ENCODE measurements around the gene CASP5.
A peak's percentile ranks its signal among the peaks of the same experiment; 100 is the strongest.
"Not testable (repeated sequence)": the region's sequence is repeated elsewhere in the genome, so short reads cannot be mapped to it uniquely, and the experiment has no call there.

CASP5 gene

DNA sequence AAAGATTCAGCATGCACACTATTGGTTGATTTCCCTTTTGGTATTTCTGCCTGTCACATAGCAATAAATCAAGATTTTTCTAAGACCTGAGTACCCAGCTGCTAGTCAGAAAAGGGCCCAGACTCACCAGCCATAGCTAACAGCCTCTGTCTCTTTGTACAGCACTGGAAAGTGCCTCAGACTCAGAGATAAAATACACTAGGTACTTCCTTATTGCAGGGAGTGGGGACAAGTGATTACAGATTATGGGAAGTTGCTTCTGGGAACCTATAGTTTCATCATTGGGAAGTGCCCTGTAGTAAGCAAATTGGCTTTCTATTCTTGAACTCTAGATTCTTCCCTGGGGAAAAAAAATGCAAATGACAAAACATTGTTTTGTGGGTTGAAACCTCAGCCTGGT lies at the start of gene CASP5:
Gene CASP5, minus strand, starts transcription at position 166 of the 400 bp plus-strand sequence. Its CDS starts 32 bp downstream, at position 134.
- DNase-seq (ENCODE audit: low read depth): no peak

DNA sequence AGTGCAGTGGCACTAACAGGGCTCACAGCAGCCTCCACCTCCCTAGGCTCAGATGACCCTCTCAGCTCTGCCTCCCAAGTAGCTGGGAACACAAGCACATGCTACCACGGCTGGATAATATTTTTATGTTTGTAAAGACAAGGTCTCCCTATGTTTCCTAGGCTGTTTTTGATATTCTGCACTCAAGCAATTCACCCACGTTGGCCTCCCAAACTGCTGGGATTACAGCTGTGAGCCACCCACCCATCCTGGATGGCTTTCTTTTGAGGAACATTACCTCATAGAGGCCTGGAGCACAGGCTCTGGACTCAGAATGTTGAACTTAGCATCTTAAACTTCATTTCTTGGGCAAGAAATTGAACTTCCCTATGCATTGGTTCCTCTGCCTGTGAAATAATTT lies 49.1 kb upstream of the CASP5 start:
- not testable (repeated sequence) for DNase-seq (ENCODE audit: low read depth)

DNA sequence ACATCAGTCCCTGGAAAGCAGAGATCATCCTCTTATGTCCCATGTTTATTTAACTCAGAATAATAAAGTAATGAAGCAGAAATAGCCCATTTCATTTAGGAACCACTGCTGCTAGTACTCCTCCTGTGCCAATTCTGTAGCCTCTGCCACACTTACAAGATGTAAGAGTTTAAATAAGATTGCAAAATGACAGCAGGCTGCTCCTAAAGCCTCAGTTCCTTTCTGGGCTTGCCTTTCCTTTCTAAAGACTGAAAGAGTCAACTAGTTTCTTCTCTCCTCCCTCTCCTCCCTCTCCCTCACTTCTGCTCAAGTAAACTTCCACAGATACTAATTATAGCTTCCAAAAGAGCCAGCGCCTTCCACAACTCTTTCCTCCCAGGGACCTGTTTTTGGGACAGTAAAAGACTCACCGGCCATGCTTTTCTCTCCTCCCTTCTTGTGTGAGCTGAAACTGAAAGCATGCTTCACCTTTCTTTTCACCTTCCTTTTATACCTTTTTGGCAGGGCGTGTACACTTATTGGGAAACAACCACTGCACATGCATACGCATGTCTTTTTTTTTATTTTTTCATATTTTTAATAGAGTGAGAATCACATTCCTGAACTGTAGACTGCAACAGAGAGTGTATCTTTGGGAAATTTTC lies 48.2 kb upstream of the CASP5 start:
- no peak for DNase-seq (ENCODE audit: low read depth)

DNA sequence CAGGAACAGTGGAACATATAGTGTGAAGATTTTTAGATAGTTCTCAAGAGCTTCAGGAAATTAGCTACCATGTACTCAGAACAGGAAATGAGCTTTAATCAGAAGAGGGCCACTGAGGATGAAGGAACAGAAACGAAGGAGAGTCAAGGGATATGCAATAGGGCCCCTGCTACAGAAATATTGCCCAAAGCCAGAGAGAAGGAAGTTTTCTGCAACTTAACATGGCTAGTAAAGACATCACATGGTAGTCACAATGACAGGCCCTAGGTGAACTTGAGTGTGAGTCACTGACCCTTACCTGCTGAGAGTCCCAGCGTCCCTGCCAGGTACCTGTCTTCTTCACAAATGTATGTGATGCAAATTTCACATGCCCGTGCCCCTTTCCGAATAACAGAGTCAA lies 47.3 kb upstream of the CASP5 start:
- no peak for DNase-seq (ENCODE audit: low read depth)

DNA sequence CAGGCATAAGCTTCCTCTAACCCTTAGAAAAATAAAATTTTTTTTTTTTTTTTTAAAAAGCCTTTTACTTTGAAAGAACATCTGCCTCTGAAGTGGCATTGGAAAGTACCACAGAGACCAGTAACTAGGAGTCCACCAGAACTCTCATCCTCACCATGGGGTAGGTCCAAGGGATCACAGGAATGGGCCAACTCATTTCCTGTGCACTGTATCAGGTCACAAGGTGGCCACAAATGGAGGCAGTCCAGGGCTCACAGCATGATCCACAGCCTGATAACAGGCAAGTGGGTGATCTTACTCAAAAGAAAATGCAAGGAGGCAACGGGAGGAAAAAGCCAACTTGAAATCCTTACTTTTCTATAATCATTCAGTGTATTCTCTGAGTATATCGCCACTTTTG lies 46.8 kb upstream of the CASP5 start:
- not testable (repeated sequence) for DNase-seq (ENCODE audit: low read depth)

DNA sequence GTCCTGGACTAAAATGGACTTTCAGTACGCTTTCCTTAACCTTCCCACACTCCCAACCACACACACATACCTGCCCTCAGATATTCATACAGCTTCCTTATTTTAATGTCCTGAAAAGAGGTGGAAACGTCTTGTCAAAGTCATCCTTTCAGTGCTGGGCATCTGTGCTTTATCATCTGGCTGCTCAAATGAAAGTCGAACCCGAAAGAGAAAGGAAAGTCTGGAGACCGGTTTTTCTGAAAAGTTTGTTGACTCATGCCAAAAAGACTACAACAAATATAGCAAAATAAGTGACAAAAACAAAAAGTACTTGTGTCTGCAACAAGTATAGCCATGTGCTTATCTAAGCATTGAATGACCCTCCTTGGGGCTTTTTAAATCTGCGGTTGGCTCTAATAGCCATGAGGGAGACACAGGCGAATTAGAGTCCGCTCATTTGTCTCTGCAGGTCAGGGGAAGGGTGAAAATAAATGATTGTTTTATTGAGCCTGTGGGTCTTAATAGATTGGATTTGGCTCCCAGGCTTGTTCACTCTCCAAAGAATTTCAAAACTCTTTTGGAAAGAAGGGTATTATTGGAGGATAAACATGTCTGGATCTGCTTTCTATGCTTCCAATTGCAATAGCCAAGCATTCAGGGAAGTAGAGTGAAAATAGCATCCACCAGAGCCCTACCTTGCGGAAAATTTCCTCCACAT lies 40.4 kb upstream of the CASP5 start:
- DNase-seq (ENCODE audit: low read depth): not testable (repeated sequence)

DNA sequence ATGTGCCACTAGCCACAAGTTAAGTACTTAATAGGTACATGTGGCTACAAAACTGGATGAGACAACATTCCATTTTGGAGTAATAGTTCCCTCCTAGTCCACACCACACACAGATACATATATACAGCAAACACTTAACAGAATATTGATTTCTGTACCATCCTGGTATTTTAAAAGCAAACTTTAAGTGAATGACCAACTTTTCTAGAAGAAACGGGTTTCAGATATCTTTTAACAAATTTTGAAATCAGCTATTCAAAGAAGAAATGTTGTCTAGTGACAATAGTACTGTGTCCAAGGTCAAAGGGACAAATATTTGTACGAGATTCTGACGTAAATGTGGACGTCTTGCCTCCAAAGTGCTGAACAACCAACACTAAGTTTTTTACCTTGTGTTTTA lies 34.5 kb upstream of the CASP5 start:
- no peak for DNase-seq (ENCODE audit: low read depth)

DNA sequence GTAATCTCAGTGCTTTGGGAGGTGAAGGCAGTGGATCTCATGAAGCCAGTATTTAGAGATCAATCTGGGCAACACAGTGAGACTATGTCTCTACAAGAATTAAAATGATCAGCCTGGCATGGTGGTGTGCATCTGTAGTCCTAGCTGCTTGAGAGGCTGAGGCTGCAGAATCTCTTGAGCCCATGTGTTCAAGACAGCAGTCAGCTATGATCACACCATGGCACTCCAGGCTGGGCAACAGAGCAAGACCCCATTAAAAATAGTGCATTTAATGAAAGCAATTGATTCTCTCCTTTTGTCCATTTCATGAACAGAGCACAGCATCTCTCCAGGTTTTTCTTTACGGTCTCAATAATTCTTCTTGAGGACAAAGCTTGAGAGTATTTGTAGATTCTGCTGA lies 33.5 kb upstream of the CASP5 start:
- no peak for DNase-seq (ENCODE audit: low read depth)

DNA sequence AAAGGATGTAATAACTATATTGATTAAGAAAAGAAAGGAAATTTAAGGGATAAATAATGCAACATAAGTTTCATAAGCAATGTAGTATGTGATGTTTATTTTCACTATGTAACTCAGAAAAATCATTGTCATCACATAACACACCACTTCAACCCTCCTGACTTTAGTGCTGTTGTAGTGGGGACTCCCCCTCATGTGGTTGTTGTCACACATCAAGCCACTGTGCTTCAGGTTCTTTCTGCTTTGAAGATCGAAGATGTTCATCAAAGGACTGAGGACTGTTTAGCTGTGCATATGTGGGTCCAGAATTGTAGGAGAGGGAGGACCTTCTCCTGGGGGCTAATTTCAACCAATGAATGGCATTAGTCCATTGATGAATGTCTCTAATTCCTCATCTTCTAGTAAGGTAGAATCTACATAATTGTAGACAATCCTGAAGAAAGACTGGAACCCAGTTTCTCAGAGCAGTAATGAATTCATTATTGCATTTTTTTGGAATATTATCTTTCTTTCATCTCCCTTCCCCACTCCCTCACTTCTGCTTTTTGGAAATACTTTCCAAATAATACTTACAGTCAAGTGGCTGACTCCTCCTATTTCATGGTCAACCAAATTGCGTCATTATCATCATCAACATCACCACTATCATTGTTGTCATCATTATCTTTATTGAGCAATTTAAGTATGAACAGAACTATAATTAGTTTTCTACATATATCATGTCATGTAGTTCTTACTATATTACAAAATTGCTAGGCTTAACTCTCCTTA lies 31.9 kb upstream of the CASP5 start:
- no peak for DNase-seq (ENCODE audit: low read depth)

DNA sequence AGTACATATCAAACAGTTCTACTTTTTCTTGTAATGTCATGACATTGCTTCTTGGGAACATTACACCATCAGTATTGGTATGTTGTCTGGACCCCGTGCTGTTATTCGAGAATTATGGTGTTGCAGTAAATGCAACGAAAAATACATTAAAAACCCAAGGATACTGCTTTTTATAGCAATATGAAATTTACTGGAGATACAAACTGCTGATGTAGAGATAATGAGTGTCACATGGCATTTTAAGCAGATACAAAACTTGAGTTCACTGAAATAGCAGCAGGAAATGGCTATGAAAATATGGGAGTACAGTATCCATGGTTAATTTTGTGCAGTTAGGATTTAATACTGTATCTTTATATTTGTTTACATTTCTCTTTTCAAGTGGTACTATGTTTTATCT lies 29.5 kb upstream of the CASP5 start:
- DNase-seq (ENCODE audit: low read depth): no peak

DNA sequence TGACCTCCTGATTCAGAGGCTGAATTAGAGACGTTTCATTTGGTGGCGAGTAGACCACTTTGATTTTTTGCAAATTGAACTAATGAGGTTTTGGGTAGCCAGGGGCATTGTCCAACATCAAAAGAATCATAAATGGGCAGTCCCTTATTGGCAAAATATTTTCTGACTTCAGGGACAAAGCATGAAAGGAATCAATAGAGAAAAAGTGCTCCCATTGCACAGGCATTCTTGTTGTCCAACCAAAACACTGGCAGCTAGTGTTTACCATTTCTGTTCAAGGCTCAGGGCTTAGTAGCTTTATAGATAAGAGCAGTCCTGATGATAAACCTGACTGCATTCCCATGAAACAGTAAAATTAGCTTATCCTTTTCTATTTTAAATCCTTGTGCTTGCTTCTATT lies 28.6 kb upstream of the CASP5 start:
- no peak for DNase-seq (ENCODE audit: low read depth)

DNA sequence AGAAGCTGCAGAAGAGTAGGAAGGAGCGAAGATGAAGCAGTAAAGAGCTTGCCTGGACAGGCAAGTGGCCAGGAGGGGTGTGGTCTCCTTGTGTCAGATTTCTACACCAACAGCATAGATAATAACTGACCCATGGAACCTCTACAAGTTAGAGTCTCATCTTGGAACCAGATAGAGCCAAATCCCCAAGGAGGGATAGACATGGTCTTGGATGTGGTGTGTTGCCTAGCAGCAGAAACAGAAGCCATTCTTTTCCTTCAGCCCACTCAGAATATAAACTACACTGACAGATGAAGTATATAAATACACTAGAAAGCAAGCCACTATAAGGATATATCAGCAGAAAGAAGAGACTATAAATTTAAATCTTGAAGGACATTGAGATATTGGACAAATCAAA lies 26.5 kb upstream of the CASP5 start:
- DNase-seq (ENCODE audit: low read depth): no peak

DNA sequence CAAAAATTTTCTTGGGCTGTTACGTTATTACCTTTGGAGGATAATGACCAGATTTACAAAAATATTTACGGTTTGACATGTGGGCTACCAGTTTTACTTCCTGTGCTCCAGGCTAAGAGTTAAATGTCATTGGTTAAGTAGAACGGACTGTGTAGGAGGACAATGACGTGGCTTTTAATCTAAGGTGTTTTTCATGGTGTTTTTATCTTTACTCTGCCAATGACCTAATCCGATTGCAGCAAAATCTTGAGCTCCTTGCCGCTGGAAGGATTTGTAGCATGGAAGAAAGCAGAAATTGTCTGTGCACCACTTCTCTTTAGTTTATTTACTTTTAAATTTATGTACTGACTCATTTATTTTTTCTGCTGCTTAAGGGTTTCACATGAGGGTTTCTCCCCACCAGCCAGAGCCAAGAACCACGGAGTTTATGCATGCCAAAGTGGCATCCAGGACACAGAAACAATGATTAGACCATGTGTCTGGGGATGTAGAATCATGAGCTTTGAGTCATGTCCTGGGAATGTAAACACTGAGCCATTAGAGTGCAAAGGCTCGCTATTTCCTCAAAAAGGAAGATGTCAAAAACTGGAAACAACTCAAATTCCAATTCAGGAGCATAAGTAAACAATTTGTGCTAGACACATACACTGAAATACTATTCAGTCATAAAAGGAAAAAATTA lies 24.1 kb upstream of the CASP5 start:
- DNase-seq (ENCODE audit: low read depth): peak; percentile 99

DNA sequence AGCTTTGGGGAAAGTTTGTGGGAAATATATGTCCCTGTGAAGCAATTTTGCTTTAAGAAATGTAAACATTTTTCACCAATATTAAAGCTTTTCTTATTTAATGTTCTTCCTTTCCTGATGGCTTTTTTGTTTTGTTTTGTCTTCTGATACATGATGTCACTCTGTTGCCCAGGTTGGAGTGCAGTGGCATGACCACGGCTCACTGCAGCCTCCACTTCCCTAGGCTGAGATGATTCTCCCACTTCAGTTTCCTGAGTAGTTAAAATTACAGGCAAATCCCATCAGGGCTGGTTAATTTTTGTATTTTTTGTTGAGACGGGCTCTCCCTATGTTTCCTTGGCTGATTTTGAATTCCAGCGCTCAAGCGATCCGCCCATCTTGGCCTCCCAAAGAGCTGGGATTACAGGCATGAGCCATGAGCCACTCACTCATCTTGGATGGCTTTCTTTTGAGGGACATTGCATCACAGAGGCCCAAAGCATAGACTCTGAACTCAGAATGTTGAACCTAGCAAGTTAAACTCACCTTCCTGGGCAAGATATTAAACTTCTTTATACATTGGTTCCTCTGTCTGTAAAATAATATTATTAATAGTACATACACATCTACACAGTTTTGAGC lies 22.8 kb upstream of the CASP5 start:
- DNase-seq (ENCODE audit: low read depth): peak; percentile 13

DNA sequence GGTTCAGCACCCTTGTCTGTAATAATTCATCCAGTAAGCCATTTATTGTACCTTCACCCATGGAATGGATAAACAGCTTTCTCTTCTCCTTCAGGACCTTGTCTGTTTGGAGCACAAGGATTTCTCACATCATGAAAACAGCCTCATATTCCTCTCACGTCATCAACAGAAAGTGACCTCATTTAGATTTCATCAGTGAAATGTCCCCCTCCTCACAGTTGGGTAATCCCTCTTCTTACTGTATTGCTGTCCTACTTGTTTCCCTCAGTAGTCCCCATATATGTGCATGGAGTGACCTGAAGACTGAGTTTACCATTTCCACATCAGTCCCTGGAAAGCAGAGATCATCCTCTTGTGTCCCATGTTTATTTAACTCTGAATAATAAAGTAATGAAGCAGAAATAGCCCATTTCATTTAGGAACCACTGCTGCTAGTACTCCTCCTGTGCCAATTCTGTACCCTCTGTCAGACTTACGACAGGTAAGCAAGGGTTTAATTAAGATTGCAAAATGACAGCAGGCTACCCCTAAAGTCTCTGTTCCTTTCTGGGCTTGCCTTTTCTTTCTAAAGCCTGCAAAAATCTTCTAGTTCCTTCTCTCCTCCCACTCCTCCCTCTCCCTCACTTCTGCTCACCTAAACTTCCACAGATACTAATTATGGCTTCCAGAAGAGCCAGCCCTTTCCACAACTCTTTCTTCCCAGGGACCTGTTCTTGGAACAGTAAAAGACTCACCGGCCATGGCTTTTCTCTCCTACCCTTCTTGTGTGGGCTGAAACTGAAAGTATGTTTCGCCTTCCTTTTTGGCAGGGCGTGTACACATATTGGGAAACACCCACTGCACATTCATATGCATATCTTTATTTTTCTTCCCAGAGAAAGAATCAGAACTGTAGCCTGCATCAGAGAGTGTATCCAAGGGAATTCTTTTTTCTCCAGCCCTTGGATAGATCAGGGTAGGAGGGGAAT lies 21.9 kb upstream of the CASP5 start, which contains the start of gene CARD16:
Gene CARD16, minus strand, starts transcription at position 779 of the 968 bp plus-strand sequence. Its CDS starts 38 bp downstream, at position 741.
- peak; percentile 20 for DNase-seq (ENCODE audit: low read depth)

DNA sequence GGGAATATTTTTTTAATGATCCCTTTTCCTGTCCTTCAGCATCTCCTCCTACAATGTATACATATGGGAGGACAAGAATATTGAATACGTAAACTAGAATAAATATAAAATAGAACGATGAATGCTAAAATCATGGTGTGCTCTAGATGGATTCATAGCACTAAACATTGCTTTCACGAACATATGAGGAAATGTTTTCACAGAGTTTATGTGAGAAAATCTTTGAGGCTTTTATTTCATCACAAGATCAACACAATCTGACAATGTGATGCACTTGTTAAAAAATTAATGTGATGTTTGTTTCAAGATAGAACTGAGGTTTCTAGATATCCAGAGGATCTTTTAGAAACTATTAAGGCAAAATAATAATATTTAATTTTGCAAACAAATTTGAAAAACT lies 19.2 kb upstream of the CASP5 start:
- no peak for DNase-seq (ENCODE audit: low read depth)

DNA sequence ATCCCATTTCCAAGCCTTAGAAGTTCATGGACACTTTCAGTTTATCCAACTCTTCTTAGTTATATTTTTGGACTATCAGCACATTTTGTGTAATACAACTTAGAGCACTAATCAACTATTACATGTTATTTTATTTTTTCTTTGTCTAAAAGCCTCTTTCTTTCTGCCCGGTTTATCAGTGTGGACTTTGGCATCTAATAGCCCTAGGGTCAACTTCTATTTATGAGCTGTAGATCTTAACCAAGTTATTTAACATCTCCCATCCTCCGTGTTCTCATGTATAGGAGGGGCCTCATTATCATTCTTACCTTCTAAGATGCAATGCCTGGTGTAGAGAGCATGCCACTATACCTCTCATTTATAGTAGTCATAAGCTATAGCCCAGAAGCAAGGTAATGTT lies 17.7 kb upstream of the CASP5 start:
- no peak for DNase-seq (ENCODE audit: low read depth)

DNA sequence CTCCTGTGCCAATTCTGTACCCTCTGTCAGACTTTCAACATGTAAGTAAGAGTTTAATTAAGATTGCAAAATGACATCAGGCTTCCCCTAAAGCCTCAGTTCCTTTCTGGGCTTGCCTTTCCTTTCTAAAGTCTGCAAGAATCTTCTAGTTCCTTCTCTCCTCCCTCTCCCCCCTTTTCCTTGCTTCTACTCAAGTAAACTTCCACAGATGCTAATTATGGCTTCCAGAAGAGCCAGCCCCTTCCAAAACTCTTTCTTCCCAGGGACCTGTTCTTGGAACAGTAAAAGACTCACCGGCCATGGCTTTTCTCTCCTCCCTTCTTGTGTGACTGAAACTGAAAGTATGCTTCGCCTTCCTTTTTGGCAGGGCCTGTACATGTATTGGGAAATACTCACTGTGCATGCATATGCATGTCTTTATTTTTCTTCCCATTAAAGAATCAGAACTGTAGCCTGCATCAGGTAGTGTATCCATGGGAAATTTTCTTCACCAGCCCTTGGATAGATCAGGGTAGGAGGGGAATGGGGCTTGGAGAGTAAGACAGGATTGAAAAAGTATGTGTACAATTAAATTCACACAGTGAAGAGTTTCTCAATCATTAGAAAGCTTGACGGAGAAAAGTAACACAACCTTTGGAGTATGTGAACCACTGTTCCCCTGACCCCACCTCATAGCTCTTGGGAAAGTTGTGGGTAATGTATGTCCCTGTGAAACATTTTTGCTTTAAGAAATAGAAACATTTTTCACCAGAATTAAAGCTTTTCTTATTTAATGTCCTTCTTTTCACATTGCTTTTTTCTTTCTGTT lies 12.0 kb upstream of the CASP5 start, which contains the start of gene CASP1:
Gene CASP1, minus strand, starts transcription at position 332 of the 808 bp plus-strand sequence. Its CDS starts 31 bp downstream, at position 301.
- peak; percentile 61 for DNase-seq (ENCODE audit: low read depth)

DNA sequence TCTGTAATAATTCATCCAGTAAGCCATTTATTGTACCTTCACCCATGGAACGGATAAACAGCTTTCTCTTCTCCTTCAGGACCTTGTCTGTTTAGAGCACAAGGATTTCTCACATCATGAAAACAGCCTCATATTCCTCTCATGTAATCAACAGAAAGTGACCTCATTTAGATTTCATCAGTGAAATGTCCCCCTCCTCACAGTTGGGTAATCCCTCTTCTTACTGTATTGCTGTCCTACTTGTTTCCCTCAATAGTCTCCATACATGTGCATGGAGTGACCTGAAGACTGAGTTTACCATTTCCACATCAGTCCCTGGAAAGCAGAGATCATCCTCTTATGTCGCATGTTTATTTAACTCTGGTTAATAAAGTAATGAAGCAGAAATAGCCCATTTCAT lies 11.4 kb upstream of the CASP5 start:
- DNase-seq (ENCODE audit: low read depth): not testable (repeated sequence)

DNA sequence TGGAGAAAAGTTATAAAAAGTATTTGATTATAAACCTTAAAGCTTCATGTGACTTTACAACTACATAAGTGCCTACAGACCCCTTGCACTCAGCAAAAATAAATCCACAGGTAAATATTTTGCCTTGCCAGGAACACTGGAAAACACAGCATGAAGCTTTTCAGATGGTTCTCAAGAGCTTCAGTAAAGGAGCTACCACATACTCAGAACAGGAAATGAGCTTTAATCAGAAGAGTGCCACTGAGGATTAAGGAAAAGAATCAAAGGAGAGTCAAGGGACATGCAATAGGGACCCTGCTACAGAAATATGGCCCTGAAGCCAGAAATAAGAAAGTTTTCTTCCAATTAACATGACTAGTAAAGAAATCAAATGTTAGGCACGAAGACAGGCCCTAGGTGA lies 10.8 kb upstream of the CASP5 start:
- no peak for DNase-seq (ENCODE audit: low read depth)
